Keratinocyte (primary cell): ENCODE data around the gene GOLGA6B. TPM values are rescaled to one million over a fixed set of nuclear protein-coding genes. Genes with fewer than 3 reads are reported as not detected.
A peak's percentile ranks its signal among the peaks of the same experiment; 100 is the strongest.
"Not testable (repeated sequence)": the region's sequence is repeated elsewhere in the genome, so short reads cannot be mapped to it uniquely, and the experiment has no call there.

Experiments
- DNase-seq: peaks from one replicate; pipeline ENCODE4 v3.0.0-alpha.2; 2011; ENCODE audit warnings: low read depth, missing footprints, low spot score
- FAIRE-seq: peaks from 2 replicates; lab custom pipeline; 2011; peaks lifted over from hg19 to GRCh38; lab: Jason Lieb, UNC
- H2AFZ ChIP-seq: 2 replicates; pipeline ENCODE4 v1.6.0; 2012; ENCODE audit warnings: low read length, control low read depth, inconsistent platforms; ENCODE audit not compliant: control insufficient read depth
- H3K27ac ChIP-seq: 2 replicates; pipeline ENCODE4 v1.5.1; 2011; ENCODE audit warnings: low read length; ENCODE audit not compliant: control insufficient read depth, insufficient read depth
- H3K27me3 ChIP-seq: 3 replicates; pipeline ENCODE4 v1.6.0; 2011; ENCODE audit warnings: low read length; ENCODE audit not compliant: control insufficient read depth, insufficient read depth; ENCODE audit errors: extremely low read depth
- H3K36me3 ChIP-seq, 2 experiments: 2 replicates in 1 of 2; 3 replicates in 1 of 2; pipeline ENCODE4 v1.5.1; 2011; ENCODE audit warnings: low read length in 2 of 2, mild to moderate bottlenecking in 1 of 2; ENCODE audit not compliant: control insufficient read depth in 2 of 2, insufficient read depth in 2 of 2; ENCODE audit errors: extremely low read depth in 1 of 2
- H3K4me1 ChIP-seq: 3 replicates; pipeline ENCODE4 v1.5.1; 2011; ENCODE audit warnings: low read length; ENCODE audit not compliant: control insufficient read depth, insufficient read depth; ENCODE audit errors: extremely low read depth
- H3K4me2 ChIP-seq: 3 replicates; pipeline ENCODE4 v1.6.0; 2011; ENCODE audit warnings: low read depth, low read length; ENCODE audit not compliant: control insufficient read depth, insufficient read depth; ENCODE audit errors: extremely low read depth
- H3K4me3 ChIP-seq, 3 experiments: fragments of 200-600 bp in 1 of 3; sonication (generic) in 1 of 3; 2 replicates in 2 of 3; 3 replicates in 1 of 3; pipeline ENCODE4 v1.5.1; 2011 to 2016; ENCODE audit warnings: low read length in 3 of 3, mild to moderate bottlenecking in 3 of 3, control low read depth in 2 of 3, inconsistent platforms in 1 of 3, low read depth in 1 of 3, mixed read lengths in 1 of 3, mixed run types in 1 of 3, moderate library complexity in 1 of 3; ENCODE audit not compliant: control insufficient read depth in 2 of 3, insufficient read depth in 2 of 3; ENCODE audit errors: extremely low read depth in 1 of 3
- H3K79me2 ChIP-seq: 2 replicates; pipeline ENCODE4 v1.6.0; 2012; ENCODE audit warnings: low read length; ENCODE audit not compliant: control insufficient read depth, insufficient read depth
- H3K9ac ChIP-seq: 3 replicates; pipeline ENCODE4 v1.6.0; 2011; ENCODE audit warnings: low read length; ENCODE audit not compliant: control insufficient read depth, insufficient read depth; ENCODE audit errors: extremely low read depth
- H3K9me1 ChIP-seq: 3 replicates; pipeline ENCODE4 v1.6.0; 2011; ENCODE audit warnings: low read length; ENCODE audit not compliant: control insufficient read depth, insufficient read depth; ENCODE audit errors: extremely low read depth
- H3K9me3 ChIP-seq: 2 replicates; pipeline ENCODE4 v1.5.1; 2012; ENCODE audit warnings: low read depth, low read length; ENCODE audit not compliant: control insufficient read depth
- H4K20me1 ChIP-seq: 3 replicates; pipeline ENCODE4 v1.6.0; 2011; ENCODE audit warnings: low read length; ENCODE audit not compliant: control insufficient read depth, insufficient read depth; ENCODE audit errors: extremely low read depth
- dilution Hi-C: fragments of 300-500 bp; cut with MboI; formaldehyde crosslinking; loops from one replicate; pipeline ENCODE4 v1.7.0; 2020; ENCODE audit warnings: low sequenced_read_pairs; ENCODE audit not compliant: extremely low pct_ligation_motif_present
- polyA plus RNA-seq, 5 experiments: library from polyadenylated mRNA; depleted of rRNA in 3 of 5; stranded (reverse) in 3 of 5; stranded (forward) in 1 of 5; unstranded in 1 of 5; fragments of >200 nt; gene quantifications; 1 replicate in 1 of 5; 2 replicates in 3 of 5; 3 replicates in 1 of 5; pipeline versions ENCODE4 v1.2.1 to v1.2.3, GENCODE V29; 2011 to 2012; ENCODE audit warnings: missing spikeins in 2 of 5, low read depth in 1 of 5, low replicate concordance in 1 of 5
- TF ChIP-seq, protein P1 (sequence below), 3 experiments: IDR thresholded peaks in 1 of 3; conservative IDR thresholded peaks in 1 of 3; optimal IDR thresholded peaks in 1 of 3; 2 replicates in 2 of 3; 3 replicates in 1 of 3; pipeline versions ENCODE3 to v1.5.1; 2011; ENCODE audit warnings: low read length in 3 of 3, mild to moderate bottlenecking in 3 of 3, moderate library complexity in 2 of 3, control low read depth in 1 of 3, inconsistent platforms in 1 of 3; ENCODE audit not compliant: insufficient read depth in 2 of 3; ENCODE audit errors: extremely low read depth in 1 of 3

GOLGA6B gene
- polyA plus RNA-seq, 1 donor (not counting 4 experiments of a cell fraction or from before 2014, with no cell fraction given), result not detected

DNA sequence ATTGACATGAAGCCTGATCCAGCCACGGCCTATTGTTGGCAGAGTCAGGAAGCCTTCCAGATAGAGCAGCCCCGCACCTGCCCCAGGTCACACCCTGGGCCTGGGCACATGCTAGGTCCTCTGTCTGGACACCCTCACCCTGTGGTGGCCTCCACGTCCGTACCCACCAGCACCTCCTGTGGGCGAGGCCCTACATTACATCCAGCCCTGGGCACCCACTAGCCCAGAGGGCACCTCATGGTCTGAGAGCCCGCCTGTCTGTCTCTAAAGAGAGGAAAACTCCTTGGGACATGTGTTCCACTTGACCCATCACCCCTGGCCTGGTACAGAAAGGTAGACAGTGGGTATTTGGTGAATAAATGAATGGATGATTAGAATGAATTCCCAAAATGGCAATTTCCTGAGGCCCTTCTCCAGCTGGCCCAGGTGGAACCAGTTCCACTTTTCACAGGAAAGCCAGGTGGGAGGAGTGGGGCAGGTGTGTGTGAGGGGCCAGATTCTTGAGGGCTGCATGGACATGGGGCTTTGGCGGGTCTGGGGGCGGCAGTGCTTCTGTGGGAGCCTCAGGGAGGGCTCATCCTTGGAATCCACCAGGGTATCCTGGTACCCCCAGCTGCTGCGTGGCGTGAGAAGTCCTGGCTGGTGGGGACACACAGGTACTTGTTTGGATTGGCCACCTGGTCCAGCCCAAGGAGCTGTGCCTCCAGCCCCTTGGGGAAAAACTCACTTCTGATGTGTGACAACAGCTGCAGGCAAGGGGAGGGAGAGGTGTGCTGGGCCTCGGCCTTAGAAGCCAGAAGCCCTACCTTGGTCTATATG lies 26.0 kb upstream of the GOLGA6B start:
- FAIRE-seq, DNase-seq, H3K27ac ChIP-seq, H2AFZ ChIP-seq, H3K27me3 ChIP-seq, H3K9me1 ChIP-seq, H3K9me3 ChIP-seq, H4K20me1 ChIP-seq, H3K4me3 ChIP-seq, H3K4me1 ChIP-seq, H3K4me2 ChIP-seq, H3K79me2 ChIP-seq, H3K9ac ChIP-seq, H3K36me3 ChIP-seq, dilution Hi-C loops: not testable (repeated sequence)
- TF ChIP-seq, protein P1, sequence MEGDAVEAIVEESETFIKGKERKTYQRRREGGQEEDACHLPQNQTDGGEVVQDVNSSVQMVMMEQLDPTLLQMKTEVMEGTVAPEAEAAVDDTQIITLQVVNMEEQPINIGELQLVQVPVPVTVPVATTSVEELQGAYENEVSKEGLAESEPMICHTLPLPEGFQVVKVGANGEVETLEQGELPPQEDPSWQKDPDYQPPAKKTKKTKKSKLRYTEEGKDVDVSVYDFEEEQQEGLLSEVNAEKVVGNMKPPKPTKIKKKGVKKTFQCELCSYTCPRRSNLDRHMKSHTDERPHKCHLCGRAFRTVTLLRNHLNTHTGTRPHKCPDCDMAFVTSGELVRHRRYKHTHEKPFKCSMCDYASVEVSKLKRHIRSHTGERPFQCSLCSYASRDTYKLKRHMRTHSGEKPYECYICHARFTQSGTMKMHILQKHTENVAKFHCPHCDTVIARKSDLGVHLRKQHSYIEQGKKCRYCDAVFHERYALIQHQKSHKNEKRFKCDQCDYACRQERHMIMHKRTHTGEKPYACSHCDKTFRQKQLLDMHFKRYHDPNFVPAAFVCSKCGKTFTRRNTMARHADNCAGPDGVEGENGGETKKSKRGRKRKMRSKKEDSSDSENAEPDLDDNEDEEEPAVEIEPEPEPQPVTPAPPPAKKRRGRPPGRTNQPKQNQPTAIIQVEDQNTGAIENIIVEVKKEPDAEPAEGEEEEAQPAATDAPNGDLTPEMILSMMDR (optimal IDR thresholded peaks at IDR 0.05 in 1 of 3, IDR thresholded peaks at IDR 0.05 in 1 of 3, conservative IDR thresholded peaks at IDR 0.05 in 1 of 3; ENCODE audit: extremely low read depth in 1 of 3, insufficient read depth in 2 of 3, low read length in 3 of 3), result peak in 1 of 3 experiments; percentile 16

DNA sequence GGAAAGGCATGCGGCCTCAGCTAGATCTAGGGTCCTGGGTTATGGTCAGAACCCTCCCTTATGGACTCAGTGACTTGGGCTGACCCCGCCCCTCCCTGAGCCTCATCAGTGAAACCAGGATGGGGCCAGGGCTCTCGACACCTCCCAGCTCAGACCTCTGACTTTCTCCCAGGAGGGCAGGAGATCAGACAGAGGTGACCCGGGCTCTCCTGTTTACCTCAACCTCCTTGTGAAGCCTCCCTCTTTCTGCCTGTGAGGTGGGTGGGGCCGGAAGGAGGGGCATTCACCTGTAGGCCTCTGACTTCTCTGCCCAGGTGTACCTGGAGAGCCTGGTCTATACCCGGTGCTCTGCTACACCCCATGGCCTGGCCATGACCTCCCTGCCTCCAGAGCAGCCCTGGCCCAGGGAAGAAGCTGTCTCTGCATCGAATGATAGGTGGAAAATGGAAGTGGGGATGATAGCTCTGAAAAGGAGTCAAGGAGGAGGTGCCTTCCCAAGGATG lies 25.4 kb upstream of the GOLGA6B start:
- H2AFZ ChIP-seq, H3K79me2 ChIP-seq, H3K4me2 ChIP-seq, H3K9me1 ChIP-seq, H3K9ac ChIP-seq, H3K4me1 ChIP-seq, H3K9me3 ChIP-seq, H3K4me3 ChIP-seq, dilution Hi-C loops, FAIRE-seq, H3K36me3 ChIP-seq, DNase-seq, H3K27ac ChIP-seq, H3K27me3 ChIP-seq, H4K20me1 ChIP-seq: not testable (repeated sequence)

DNA sequence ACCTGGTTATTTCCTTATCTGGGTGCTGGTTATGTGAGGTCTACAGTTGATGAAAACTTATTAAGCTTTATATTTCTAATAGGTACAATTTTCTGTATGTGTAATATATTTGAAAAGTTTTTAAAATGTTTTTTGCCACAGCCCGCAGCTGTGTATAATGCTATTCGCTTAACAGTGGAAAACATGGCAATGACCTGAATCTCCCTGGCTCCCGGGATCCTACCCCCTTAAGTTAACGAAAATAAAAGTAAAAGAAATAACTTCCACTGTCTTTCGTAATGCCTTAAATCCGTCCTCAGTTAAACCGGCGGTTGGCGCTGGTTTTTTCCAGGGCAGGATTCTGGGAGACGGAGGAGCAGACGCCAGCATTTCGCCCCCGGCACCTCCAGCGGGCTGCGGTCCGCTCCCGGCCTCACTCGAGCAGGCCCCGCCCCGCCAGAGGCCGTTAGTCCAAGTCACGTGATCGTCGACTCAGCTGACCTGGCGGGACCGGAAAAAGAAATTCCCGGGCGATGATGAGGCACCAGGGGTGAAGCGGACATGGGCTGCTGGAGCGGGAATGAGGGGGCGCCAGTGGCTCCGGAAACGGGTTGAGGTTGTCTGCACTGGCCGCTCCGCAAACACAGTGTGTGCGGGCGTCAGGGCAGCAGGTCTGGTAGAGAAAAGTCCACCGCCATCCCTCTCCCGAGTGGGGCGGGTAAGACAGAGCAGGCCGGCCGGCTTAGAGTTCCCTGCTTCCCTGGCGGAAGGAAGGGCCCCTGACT lies 17.8 kb upstream of the GOLGA6B start:
- Histone ChIP-seq H3K4me2 (peak overlapping the region; percentile 16), H3K9ac (peak overlapping the region; percentile 37), H3K4me3 (peak overlapping the region in 1 of 3 experiments; percentile 22)
- H3K27ac ChIP-seq, H3K27me3 ChIP-seq, H2AFZ ChIP-seq, FAIRE-seq, H3K9me3 ChIP-seq, H3K4me1 ChIP-seq, H3K9me1 ChIP-seq, H3K36me3 ChIP-seq, dilution Hi-C loops, H4K20me1 ChIP-seq, H3K79me2 ChIP-seq, DNase-seq: not testable (repeated sequence)

DNA sequence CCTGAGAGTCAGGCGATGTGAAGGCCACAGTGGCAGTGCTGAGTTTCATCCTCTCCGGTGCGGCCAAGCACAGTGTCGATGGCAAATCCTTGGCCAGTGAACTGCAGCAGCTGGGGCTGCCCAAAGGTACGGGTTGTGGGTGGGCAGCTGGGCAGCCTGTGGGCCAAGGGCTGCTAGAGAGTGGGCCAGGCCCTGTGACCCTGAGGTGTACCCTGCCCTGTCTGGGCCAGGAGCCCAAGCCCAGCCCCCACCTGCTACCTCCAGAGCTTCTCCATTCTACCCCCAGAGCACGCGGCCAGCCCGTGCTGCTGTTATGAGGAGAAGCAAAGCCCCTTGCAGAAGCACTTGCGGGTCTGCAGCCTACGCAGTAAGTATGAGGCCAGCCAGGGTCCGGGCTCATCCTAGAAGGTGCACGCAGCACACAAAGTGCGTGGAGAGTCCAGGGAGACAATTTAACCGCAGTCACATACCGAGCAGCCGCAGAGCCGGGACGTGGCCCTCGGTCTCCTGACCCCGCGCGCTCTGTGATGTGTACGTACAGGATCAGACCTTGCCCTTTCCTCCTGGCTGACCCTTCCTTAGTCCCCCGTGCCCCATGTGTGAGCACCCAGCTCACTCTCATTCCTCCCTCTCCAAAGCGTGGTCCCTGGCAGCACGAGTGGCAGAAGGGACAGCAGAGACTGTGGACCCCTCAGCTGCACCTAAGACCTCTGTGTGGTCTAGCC lies 14.6 kb upstream of the GOLGA6B start:
- H3K9me3 ChIP-seq, H3K79me2 ChIP-seq, H2AFZ ChIP-seq, H3K36me3 ChIP-seq, H3K4me1 ChIP-seq, H3K27me3 ChIP-seq, H4K20me1 ChIP-seq, H3K4me3 ChIP-seq, H3K27ac ChIP-seq, DNase-seq, dilution Hi-C loops, H3K9me1 ChIP-seq, H3K4me2 ChIP-seq, FAIRE-seq, H3K9ac ChIP-seq: not testable (repeated sequence)
